ENCODE data around the gene RAB3GAP2. TPM values are rescaled to one million over a fixed set of nuclear protein-coding genes. Genes with fewer than 3 reads are reported as not detected.

RAB3GAP2 gene
- total and polyA plus RNA-seq, 10 of the 15 experiments (the other 5 are each of a cell fraction or from before 2014, with no cell fraction given), result 11.9 to 51.1 (median 24.4) TPM

DNA sequence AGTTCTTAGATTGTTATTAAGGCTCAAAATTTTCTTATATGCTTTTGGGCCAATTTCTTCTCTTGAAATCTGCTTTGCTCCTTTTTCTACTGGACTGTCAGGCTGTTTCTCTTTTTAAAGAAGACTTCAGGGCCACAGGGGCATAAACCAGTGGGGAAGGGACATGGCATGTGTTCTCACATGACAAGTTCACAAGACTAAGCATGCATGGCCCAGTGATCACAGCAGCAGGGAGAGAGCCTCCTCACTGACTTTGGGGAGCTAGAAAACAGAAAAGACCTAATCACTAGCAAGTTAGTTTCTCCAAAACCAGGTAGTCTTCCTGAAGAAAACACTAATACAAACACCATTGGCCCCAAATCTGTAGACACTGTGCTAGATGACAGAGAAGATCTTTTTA lies 64.8 kb downstream of the RAB3GAP2 start:
- in situ Hi-C loops (cut with MboI), result no loop called here
- SMC1A ChIA-PET (ENCODE audit: uncharacterized antibody, unreplicated experiment), result interaction anchor here (1.4 to 2.0 kb wide), 3 partner anchors 11 to 20 kb away, joined by 4 to 7 read pairs (median 6); no protein-coding TSS in a partner anchor
- no peaks in the 10 kb centered on the region for H3K27me3 ChIP-seq (replicated peaks in 1 of 2; ENCODE audit: control insufficient read depth in 2 of 2, insufficient read depth in 2 of 2, low read length in 1 of 2)
- no peak for DNase-seq (ENCODE audit: low read depth, low spot score)
- H3K4me2 ChIP-seq (ENCODE audit: control insufficient read depth, insufficient read depth), result no peak overlapping the region
- ATAC-seq, result no peak
- no peak for TF ChIP-seq MYC (IDR thresholded peaks at IDR 0.05; ENCODE audit: insufficient read depth, insufficient read length, insufficient replicate concordance, low read length, severe bottlenecking)
- TF ChIP-seq SMAD5 (IDR thresholded peaks at IDR 0.05; ENCODE audit: low read depth), result no peak
- TF ChIP-seq, protein P1, sequence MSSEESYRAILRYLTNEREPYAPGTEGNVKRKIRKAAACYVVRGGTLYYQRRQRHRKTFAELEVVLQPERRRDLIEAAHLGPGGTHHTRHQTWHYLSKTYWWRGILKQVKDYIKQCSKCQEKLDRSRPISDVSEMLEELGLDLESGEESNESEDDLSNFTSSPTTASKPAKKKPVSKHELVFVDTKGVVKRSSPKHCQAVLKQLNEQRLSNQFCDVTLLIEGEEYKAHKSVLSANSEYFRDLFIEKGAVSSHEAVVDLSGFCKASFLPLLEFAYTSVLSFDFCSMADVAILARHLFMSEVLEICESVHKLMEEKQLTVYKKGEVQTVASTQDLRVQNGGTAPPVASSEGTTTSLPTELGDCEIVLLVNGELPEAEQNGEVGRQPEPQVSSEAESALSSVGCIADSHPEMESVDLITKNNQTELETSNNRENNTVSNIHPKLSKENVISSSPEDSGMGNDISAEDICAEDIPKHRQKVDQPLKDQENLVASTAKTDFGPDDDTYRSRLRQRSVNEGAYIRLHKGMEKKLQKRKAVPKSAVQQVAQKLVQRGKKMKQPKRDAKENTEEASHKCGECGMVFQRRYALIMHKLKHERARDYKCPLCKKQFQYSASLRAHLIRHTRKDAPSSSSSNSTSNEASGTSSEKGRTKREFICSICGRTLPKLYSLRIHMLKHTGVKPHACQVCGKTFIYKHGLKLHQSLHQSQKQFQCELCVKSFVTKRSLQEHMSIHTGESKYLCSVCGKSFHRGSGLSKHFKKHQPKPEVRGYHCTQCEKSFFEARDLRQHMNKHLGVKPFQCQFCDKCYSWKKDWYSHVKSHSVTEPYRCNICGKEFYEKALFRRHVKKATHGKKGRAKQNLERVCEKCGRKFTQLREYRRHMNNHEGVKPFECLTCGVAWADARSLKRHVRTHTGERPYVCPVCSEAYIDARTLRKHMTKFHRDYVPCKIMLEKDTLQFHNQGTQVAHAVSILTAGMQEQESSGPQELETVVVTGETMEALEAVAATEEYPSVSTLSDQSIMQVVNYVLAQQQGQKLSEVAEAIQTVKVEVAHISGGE (CRISPR knock-in tag; IDR thresholded peaks at IDR 0.05), result no peak
- no peak for TF ChIP-seq FOXM1 (IDR thresholded peaks at IDR 0.05; ENCODE audit: low read depth, low read length)
- TF ChIP-seq, protein P2, sequence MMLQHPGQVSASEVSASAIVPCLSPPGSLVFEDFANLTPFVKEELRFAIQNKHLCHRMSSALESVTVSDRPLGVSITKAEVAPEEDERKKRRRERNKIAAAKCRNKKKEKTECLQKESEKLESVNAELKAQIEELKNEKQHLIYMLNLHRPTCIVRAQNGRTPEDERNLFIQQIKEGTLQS (IDR thresholded peaks at IDR 0.05; ENCODE audit: borderline replicate concordance, extremely low read depth, low read depth, low read length), result no peak
- TF ChIP-seq RBBP5 (conservative IDR thresholded peaks at IDR 0.05), result no peak
- TF ChIP-seq IKZF2 (IDR thresholded peaks at IDR 0.05), result no peak
- no peak for TF ChIP-seq MEF2B (IDR thresholded peaks at IDR 0.05; ENCODE audit: partially characterized antibody, poor library complexity, severe bottlenecking)
- no peak for TF ChIP-seq SUPT20H (IDR thresholded peaks at IDR 0.05; ENCODE audit: borderline replicate concordance, control insufficient read depth, low read depth, low read length)
- TF ChIP-seq, protein P3, sequence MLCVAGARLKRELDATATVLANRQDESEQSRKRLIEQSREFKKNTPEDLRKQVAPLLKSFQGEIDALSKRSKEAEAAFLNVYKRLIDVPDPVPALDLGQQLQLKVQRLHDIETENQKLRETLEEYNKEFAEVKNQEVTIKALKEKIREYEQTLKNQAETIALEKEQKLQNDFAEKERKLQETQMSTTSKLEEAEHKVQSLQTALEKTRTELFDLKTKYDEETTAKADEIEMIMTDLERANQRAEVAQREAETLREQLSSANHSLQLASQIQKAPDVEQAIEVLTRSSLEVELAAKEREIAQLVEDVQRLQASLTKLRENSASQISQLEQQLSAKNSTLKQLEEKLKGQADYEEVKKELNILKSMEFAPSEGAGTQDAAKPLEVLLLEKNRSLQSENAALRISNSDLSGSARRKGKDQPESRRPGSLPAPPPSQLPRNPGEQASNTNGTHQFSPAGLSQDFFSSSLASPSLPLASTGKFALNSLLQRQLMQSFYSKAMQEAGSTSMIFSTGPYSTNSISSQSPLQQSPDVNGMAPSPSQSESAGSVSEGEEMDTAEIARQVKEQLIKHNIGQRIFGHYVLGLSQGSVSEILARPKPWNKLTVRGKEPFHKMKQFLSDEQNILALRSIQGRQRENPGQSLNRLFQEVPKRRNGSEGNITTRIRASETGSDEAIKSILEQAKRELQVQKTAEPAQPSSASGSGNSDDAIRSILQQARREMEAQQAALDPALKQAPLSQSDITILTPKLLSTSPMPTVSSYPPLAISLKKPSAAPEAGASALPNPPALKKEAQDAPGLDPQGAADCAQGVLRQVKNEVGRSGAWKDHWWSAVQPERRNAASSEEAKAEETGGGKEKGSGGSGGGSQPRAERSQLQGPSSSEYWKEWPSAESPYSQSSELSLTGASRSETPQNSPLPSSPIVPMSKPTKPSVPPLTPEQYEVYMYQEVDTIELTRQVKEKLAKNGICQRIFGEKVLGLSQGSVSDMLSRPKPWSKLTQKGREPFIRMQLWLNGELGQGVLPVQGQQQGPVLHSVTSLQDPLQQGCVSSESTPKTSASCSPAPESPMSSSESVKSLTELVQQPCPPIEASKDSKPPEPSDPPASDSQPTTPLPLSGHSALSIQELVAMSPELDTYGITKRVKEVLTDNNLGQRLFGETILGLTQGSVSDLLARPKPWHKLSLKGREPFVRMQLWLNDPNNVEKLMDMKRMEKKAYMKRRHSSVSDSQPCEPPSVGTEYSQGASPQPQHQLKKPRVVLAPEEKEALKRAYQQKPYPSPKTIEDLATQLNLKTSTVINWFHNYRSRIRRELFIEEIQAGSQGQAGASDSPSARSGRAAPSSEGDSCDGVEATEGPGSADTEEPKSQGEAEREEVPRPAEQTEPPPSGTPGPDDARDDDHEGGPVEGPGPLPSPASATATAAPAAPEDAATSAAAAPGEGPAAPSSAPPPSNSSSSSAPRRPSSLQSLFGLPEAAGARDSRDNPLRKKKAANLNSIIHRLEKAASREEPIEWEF (IDR thresholded peaks at IDR 0.05; ENCODE audit: insufficient replicate concordance, low read depth, low read length), result no peak
- TF ChIP-seq CBX3 (IDR thresholded peaks at IDR 0.05; ENCODE audit: borderline replicate concordance, low read depth), result no peak
- no peak for TF ChIP-seq CHD1 (IDR thresholded peaks at IDR 0.05; ENCODE audit: low read depth, low read length)
- TF ChIP-seq STAT1 (conservative IDR thresholded peaks at IDR 0.05), result no peak
- TF ChIP-seq EGR1 (IDR thresholded peaks at IDR 0.05; ENCODE audit: borderline replicate concordance in 1 of 2, low read depth in 2 of 2, low read length in 2 of 2), result no peak
- TF ChIP-seq MTA3 (IDR thresholded peaks at IDR 0.05; ENCODE audit: borderline replicate concordance, low read length), result no peak
- peaks cover 2% of the 10 kb centered on the region; the same call in 1 of the 3 replicates for H3K9me3 ChIP-seq (replicated peaks; ENCODE audit: control insufficient read depth, insufficient read depth, low read length)
- no peak overlapping the region for H3K4me3 ChIP-seq
- H3K79me2 ChIP-seq (ENCODE audit: control insufficient read depth, insufficient read depth, low read length), result no peaks in the 10 kb centered on the region
- CTCF ChIA-PET, result interaction anchor here (0.9 to 1.6 kb wide), 6 partner anchors 10 to 218 kb away, joined by 3 to 15 read pairs (median 4); no protein-coding TSS in a partner anchor
- no TSS peak for BruUV-seq (replicated peaks)
- RAD21 ChIA-PET (ENCODE audit: unreplicated experiment), result interaction anchor here (1.3 to 2.1 kb wide), 2 partner anchors 10 to 17 kb away, joined by 4 to 6 read pairs; no protein-coding TSS in a partner anchor
- intact Hi-C loops (cut with micrococcal nuclease; ENCODE audit: unreplicated experiment), result no loop called here
- POLR2A ChIA-PET, result no interaction called here
- H3K9ac ChIP-seq (ENCODE audit: control insufficient read depth, insufficient read depth, low read length), result no peak overlapping the region
- peaks cover 6 to 23% of the 10 kb centered on the region in 2 experiments for H3K36me3 ChIP-seq (ENCODE audit: control insufficient read depth in 2 of 2, insufficient read depth in 2 of 2, low read length in 1 of 2)
- no peaks in the 10 kb centered on the region for H4K20me1 ChIP-seq (ENCODE audit: control insufficient read depth, insufficient read depth)
- no peak overlapping the region for H3K27ac ChIP-seq (ENCODE audit: control insufficient read depth, insufficient read depth)
- no peak overlapping the region for H2AFZ ChIP-seq (ENCODE audit: control insufficient read depth, low read depth, low read length)
- no peak for FAIRE-seq
- H3K4me1 ChIP-seq (ENCODE audit: control insufficient read depth, insufficient read depth, low read length), result no peaks in the 10 kb centered on the region
